ENCODE measurements around the gene OR52E2.
"Not testable (repeated sequence)": the region's sequence is repeated elsewhere in the genome, so short reads cannot be mapped to it uniquely, and the experiment has no call there.

OR52E2 gene

DNA sequence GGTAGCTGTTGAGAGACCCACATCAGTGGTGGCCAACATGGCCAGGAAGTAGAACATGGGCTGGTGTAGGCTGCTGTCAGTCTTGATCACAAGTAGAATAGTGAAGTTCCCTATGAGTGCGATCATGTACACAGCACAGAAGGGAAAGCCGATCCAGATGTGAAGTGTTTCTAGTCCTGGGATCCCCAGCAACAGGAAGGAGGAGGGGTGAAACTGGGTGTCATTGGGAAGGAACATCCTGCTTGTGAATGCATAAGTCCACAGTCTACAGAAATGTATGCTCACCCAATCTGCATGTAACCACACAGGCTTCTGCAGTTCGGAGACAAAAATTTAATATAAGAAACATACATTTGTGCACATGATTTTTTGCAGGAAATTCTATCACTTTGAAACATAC, at the start of gene OR52E2:
Gene OR52E2 (minus strand): TSS at position 237 of the 400 bp plus-strand sequence. CDS start 0 bp downstream, at position 237.
- DNase-seq = no peak

DNA sequence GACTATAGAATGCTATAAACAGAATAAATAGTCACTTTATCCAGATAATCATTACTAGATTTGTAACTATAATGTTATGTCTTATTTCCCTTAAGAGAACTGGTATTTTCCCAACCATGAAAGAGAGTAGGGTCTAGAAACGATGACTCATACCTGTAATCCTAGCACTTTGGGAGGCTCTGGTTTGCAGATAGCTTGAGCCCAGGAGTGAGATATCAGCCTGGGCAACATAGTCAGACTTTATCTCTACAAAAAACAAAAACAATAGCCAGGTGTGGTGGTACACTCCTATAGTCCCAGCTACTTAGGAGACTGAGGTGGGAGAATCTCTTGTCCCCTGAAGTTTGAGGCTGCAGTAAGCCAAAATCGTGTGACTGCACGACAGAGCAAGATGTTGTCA, 47.9 kb upstream of the OR52E2 start:
- DNase-seq = no peak

DNA sequence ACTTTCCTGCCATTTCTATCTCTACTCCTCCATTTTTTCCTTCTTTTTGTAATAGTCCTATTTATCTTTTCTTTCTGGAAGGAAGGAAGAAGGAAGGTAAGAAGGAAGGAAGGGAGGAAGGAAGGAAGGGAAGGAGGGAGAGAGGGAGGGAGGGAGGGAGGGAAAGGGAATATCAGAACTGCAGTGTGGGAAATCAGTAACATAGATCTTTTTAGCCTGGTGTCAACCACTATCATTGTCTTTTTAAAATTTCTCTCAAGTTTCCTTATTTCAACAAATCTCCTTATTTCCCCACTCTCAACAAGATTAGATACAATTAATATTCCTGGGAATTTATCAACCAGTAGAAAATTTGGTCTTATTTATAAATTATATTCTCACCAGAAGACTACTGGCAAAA, 43.6 kb upstream of the OR52E2 start:
- no peak for DNase-seq

DNA sequence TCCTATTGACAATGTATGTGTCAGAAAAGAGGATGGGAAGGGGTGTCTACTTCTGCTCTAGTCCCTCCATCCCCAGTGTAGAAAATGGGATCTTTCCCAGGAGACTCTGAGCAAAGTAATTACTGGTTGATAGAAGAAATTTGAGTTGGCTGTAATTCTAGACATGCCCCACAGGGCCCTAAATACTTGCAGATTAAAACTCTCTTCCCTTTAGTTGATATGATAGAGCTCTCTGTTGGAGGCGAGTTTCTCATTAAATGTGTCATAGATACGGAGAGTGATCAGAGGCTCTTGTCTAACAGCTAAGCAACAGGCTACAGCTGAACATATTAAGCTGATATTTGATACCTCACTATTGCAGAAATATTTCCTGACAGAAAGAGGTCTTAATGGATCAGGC, 42.8 kb upstream of the OR52E2 start:
- no peak for DNase-seq

DNA sequence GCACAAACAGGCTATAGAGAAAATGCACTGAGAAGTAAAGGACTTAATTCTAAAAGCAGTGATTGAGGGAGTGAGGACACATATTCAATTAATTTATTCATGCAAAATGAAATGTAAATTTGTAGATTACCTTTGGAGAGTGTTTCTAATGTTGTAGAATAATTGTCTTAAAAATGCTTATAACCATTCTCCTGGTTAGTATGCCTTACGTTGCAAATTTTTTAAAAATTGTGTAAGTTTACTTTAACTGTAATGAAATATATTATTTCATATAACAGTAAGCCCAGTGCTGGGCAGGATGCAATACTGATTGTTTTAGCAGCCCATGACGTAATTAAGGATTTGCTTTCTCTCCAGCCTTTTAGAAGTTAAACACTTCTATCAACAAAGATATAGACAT, 36.6 kb upstream of the OR52E2 start:
- no peak for DNase-seq

DNA sequence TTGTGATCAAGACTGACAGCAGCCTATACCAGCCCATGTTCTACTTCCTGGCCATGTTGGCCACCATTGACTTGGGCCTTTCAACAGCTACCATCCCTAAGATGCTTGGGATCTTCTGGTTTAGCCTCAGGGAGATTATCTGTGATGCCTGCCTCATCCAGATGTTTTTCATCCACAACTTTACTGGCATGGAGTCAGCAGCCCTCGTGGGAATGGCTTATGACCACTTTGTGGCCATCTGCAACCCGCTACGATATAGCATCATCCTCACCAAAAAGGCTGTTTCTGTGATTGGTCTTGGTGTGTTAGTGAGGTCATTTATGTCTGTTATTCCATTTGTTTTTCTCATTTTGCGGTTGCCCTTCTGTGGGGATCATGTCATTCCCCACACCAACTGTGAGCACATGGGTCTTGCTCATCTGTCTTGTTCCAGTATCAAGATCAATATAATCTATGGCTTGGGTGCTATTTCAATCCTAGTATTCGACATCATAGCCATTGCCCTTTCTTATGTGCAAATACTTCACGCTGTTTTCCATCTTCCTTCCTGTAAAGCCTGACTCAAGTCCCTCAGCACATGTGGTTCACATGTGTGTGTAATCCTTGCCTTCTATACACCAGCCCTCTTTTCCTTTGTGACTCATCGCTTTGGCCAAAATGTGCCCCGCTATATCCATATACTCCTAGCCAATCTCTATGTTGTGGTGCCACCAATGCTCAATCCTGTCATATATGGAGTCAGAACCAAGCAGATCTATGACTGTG, 33.6 kb upstream of the OR52E2 start:
- DNase-seq = peak; percentile 49

DNA sequence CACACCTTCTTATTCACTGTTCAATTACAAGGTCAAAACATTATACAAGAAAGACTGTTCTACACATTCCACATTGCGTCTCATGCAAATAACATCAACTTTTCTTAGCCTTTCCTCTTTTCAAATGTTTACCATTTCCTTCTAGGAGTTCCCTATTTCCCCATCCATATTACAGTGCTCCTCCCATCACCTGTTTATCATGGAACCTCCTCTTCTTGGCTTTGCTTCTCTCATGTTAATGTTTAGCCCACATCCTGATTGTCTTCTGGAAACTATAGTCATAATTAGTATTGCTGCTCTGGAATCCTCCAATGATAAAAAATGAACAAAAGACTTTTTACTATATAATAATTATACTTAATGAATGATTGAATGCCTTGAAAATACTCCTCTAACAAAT, 31.2 kb upstream of the OR52E2 start:
- no peak for DNase-seq

DNA sequence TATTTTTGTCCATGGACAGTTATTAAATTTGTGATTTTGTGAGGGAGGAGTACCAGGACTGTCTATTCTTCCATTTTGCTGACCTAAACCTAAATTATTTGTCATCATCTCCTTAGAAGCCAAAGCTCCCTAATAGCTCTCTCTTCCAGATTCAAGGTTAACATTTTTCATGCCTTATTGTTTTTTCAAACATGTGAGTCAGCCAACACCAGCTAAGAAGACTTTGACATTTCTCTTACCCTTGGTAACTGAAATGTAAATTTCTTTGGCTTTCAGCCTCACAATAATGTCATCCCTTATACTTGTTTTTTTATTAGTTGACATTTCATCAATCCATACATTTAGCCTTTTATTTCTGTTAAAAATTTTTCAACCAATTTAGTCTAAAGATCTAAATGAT, 29.1 kb upstream of the OR52E2 start:
- DNase-seq = no peak

DNA sequence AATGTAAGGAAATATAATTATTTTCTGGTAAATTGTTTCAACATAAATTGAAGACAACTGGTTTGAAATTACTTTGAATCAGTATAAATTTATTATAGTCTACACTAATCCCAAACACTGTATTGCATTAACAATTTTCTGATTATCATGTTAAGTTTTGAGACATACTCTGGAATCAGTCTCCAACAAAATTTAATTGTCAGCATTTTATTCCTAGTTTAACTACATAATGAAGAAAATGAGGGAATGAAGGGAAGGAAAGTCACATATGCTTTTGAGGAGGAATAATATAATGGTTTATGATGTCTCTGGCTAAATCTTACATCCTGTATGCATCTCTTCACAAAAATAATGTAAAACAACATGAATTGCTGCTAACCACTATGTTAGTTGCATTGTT, 24.2 kb upstream of the OR52E2 start:
- no peak for DNase-seq

DNA sequence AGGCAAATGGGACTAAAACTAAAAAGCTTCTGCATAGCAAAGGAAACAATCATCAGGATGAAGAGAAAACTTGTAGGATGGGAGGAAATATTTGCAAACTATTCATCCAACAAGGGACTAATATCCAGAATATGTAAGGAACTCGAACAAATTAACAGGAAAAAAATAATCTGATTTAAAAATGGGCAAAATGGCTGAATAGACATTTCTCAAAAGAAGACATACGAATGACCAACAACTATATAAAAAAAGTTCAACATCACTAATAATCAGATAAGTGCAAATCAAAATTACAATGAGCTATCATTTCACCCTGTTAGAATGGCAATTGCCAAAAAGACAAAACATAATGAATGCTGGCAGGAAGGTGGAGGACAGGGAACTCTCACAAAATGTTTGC, 22.0 kb upstream of the OR52E2 start:
- no peak for DNase-seq

DNA sequence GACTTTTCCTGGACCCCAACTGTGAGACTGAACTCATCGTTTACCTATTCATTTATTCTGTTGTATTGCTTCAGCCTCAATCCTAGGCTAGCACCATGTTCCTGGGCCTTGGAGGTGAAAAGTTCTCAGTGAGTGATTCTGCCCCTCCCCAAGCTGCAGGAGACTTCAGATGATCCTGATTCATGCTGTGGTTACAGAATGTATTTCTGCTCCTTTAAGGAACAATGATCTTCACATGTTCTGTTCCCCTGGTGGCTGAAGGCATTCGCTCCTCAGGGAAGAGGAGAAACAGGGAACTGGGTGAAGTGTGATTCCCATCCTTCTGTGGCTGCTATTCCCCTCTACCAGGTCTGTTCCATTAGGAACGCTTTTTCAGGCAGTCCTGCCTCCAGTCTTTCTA, 12.4 kb upstream of the OR52E2 start:
- DNase-seq = no peak

DNA sequence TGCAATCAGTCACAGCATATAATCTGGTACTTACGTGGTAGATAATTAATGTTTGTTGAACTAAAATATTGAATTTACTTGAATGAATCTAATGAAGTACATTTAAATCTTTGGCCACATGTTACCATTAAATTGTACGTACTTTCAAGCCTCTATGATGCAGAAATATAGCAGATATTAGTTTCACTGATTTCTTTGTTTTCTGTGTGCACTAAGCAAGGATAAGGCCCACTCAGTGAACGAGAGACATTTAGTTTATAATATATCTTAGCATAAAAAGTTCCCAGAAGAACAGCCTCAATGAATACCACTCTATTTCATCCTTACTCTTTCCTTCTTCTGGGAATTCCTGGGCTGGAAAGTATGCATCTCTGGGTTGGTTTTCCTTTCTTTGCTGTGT, 9.8 kb upstream of the OR52E2 start, which contains the start of gene OR52E1:
Gene OR52E1 (plus strand): TSS at position 301 of the 400 bp plus-strand sequence.
- no peak for DNase-seq

DNA sequence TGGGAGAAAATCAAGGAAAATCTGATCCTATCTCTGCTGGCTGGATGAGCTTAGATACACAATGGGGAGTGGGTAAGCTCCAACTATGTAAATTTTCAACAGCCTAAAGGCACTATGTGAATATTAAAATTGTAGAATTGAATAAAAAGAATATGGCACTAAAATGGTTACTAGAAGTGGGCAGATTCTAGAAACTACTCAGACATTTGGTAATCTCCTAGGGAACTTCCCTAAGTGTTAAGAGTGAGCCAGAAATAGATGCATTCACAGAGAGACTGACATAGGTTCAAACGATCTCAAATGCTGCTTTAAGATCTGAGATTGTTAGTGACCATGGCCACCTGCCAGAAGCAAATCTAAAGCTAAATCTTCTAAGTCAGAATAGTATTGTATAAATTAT, 5.6 kb upstream of the OR52E2 start:
- DNase-seq = no peak

DNA sequence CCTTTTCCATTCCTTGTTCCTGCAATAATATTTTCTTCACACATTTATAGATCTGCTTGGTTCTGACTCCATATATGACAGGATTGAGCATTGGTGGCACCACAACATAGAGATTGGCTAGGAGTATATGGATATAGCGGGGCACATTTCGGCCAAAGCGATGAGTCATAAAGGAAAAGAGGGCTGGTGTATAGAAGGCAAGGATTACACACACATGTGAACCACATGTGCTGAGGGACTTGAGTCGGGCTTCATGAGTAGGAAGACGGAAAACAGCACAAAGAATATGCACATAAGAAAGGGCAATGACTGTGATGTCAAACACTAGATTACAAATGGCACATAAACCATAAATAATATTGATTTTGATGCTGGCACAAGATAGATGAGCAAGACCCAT, 748 bp downstream of the OR52E2 start:
- not testable (repeated sequence) for DNase-seq

DNA sequence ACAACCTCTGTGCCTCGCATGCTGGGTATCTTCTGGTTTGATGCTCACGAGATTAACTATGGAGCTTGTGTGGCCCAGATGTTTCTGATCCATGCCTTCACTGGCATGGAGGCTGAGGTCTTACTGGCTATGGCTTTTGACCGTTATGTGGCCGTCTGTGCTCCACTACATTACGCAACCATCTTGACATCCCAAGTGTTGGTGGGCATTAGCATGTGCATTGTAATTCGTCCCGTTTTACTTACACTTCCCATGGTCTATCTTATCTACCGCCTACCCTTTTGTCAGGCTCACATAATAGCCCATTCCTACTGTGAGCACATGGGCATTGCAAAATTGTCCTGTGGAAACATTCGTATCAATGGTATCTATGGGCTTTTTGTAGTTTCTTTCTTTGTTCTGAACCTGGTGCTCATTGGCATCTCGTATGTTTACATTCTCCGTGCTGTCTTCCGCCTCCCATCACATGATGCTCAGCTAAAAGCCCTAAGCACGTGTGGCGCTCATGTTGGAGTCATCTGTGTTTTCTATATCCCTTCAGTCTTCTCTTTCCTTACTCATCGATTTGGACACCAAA, 12.6 kb downstream of the OR52E2 start:
- DNase-seq = no peak

DNA sequence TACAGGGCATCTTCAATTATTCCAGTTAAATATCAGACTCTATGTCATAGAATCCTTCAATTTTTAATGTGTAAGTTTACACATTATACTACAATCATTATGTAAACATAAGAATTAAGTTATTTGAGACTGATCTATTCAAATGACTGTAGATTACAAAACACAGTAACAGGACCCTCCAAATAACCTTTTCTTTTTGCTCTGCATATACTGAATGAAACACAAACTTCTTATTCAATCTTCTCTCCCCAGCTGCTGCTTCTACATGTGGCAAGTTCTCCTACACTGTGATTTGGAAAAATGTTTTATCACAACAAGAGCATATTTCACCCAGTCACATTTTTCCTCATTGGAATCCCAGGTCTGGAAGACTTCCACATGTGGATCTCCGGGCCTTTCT, 13.2 kb downstream of the OR52E2 start, which contains the start of gene OR52J3:
Gene OR52J3 (plus strand): TSS at position 301 of the 400 bp plus-strand sequence. CDS start 0 bp downstream, at position 301.
- no peak for DNase-seq

DNA sequence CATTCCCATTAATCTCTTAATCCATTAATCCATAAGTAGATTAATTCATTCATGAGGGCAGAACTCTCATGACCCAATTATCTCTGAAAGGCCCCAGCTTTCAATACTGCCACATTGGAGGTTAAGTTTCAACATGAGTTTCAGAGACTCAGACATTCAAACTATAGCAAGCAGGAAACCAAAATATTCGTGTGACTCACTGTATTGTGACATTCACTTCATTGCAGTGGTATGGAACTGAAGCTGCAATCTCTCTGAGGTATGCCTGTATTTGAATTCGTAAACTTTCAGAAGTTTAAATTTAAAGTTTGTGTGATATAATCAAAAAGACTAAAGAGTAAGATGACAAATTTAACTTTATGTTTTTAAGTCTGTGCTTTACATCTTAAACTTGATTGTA, 16.0 kb downstream of the OR52E2 start:
- peak; percentile 61 for DNase-seq

DNA sequence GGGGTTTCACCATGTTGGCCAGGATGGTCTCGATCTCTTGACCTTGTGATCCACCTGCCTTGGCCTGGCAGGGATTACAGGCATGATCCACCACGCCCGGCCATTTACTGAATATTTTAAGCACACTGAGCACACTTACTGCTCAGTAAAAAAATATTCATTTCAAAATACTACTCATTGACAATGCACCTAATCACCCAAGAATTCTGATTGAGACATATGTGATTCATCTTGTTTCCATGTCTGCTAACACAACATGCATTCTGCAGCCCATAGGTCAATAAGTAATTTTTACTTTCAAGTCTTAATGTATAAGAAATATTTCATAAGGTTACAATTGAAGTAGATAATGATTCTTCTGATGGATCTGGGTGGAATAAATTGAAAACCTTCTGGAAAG, 17.3 kb downstream of the OR52E2 start:
- peak; percentile 55 for DNase-seq

DNA sequence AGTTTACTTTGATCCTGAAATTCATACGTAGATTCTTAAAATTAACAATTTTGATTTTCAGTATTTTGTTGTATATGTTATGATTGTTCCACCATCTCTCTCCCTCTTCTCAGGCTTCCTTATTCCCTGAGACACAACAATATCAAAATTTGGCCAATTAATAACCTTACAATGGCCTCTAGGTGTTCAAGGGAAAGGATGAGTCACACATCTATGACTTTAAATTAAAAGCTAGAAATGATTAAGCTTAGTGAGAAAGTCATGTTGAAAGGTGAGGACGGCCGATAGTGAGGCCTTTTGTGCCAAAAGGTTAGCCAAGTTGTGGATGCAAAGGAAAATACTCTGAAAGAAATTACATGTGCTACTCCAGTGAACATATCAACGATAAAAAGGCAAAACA, 18.6 kb downstream of the OR52E2 start:
- no peak for DNase-seq

DNA sequence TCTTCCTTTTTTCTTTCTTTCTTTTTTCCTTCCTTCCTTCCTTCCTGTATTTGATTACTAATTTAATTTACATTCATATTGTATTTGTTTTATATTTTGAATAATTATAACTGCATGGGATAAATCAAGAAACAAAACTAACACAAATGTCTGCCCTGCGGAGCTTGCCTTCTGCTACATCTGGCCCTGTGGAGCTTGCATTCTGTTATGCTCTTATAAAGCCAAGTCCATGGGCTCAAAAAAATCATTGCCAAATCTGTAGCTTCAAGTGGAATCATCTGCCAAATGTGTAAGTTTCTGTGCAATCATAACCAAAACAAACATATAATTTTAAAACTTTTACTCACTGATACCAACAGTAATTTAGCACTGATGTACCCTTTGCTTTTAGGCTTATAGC, 21.1 kb downstream of the OR52E2 start:
- DNase-seq = no peak

DNA sequence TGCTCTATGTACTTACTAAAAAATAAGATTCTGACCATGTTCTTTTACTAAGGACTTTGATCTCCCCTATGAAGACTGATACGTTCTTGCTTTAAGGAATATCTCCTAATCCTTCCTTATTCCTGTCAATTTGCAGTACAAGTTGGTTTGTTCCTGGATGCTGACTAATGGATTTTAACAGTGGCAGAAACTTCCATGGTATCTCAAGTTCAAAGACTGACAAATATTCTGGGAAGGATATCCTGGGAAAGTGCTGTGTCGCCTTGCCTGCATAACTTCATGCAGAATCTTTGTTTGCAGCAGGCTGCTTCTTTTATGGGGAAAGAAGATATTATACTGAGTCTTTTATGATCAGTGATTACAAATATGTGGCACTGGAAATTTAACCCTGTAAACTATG, 21.5 kb downstream of the OR52E2 start:
- no peak for DNase-seq

DNA sequence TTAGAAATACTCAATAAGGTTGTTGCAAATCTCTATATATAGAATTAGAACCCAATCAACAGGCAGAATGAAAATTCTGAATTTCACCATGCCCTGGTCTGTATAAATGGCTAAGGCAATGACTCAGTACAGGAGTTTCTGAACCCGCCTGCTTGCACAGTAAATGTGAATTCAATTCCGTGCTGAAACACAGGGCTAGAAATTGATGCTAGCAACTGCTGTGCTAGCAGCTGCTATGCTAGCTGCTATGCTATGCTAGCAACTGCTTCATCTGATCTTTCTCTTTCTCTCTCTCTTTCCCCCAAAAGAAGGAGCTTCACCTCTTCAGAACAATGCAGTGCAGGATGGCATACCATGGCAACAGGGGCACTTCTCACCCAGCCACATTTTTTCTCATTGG, 22.8 kb downstream of the OR52E2 start:
- no peak for DNase-seq

DNA sequence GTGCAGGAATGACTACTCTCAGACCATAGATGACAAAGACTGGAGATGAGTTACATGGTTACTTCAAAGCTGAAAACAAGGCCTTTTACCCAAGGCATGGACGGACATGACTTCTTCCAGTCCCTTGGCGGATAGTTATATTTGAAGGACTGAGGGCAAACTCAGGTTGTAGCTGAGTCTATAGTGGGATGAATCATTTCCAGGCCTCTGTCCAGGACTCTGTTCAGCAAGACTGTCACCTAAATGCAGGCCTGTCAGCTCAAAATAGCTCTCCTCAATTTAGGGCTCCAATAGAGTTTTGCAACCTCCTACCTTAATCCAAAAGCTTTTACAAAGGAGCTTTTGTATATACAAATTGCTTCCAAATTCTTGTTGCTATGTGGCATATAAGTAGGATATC, 37.4 kb downstream of the OR52E2 start:
- no peak for DNase-seq

DNA sequence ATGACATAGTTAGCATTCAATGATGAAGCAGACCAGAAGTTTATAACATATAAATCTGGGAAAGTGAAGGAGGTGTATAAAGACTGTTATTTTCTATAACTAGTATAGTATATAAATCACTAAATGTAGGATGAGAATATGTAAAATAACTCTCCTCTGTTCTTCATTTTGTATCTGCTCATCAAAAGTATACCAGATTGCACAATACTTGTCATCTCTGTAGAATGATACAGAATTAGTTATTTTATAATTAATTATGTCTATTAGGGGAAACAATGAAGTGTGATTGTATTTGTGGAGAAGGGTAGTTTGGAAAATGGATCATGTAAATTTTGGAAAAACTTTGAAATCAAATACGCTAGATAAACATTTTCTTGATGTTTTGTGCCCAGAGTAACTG, 46.4 kb downstream of the OR52E2 start:
- DNase-seq = no peak

DNA sequence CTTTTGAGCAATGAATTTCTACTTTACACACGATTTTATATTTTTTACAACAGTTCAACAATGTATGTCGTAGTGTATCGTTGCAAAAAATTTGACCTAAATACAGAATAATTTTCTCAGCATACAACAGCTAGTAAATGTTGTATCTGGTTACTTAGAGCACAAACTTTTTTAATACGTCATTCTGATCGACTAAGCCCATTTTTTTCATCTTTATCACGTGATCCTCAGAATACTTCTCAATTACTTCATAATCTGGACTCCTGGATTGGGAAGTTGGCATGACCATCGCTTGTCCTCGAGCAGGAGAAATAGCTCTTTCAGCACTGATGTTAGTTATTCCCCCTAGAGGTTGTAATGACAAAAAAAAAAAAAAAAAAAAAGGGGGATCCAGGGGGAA, 48.2 kb downstream of the OR52E2 start:
- DNase-seq = no peak

Measured in HCEC 1CT (cell line).